ENCODE data around the gene NCF4. TPM values are rescaled to one million over a fixed set of nuclear protein-coding genes. Genes with fewer than 3 reads are reported as not detected.

The NCF4 gene
- total and polyA plus RNA-seq, 7 donors: 1.5 to 4.3 (median 2.6) TPM

- Histone ChIP-seq H3K9me3 (no peaks in the 10 kb centered on the region), H3K27me3 (ENCODE audit: insufficient read depth in 3 of 3, low read length in 2 of 3) (peaks cover 0 to 31% (median 2%) of the 10 kb centered on the region in 3 donors), H3K27ac (no peak overlapping the region), H3K36me3 (ENCODE audit: insufficient read depth in 1 of 2, low read depth in 1 of 2) (no peaks in the 10 kb centered on the region), H3K4me1 (no peaks in the 10 kb centered on the region), H3K4me3 (no peak overlapping the region)
- 75 to 82% (median 79%) methylated on average over 9 of the region's 9 CpGs for WGBS, 3 donors
- ATAC-seq (no peak), DNase-seq (no peak)
- intact Hi-C loops (cut with DNase I): no loop called here
- no peak for TF ChIP-seq CTCF (IDR thresholded peaks at IDR 0.05)
These were observed 13.9 kb downstream of the NCF4 start for GRCh38 chr22:36874736-36875135.

GRCh38 chr22:36875741-36876140, 14.9 kb downstream of the NCF4 start:
- no peak overlapping the region for H3K4me3 ChIP-seq
- TF ChIP-seq CTCF (IDR thresholded peaks at IDR 0.05): no peak
- ATAC-seq (no peak), DNase-seq (no peak)
- no peaks in the 10 kb centered on the region for H3K36me3 ChIP-seq (ENCODE audit: insufficient read depth in 1 of 2, low read depth in 1 of 2)
- H3K9me3 ChIP-seq: no peaks in the 10 kb centered on the region
- no peaks in the 10 kb centered on the region for H3K4me1 ChIP-seq
- peaks cover 0 to 23% (median 2%) of the 10 kb centered on the region in 3 donors for H3K27me3 ChIP-seq (ENCODE audit: insufficient read depth in 3 of 3, low read length in 2 of 3)
- WGBS, 3 donors: 70 to 83% (median 80%) methylated on average over 6 of the region's 6 CpGs
- intact Hi-C loops (cut with DNase I): no loop called here
- no peak overlapping the region for H3K27ac ChIP-seq

GRCh38 chr22:36879775-36880174, 19.0 kb downstream of the NCF4 start:
- Histone ChIP-seq H3K4me3 (no peak overlapping the region), H3K9me3 (no peaks in the 10 kb centered on the region), H3K27me3 (ENCODE audit: insufficient read depth in 3 of 3, low read length in 2 of 3) (peaks cover 0 to 21% (median 0%) of the 10 kb centered on the region in 3 donors), H3K36me3 (ENCODE audit: insufficient read depth in 1 of 2, low read depth in 1 of 2) (no peaks in the 10 kb centered on the region), H3K27ac (no peak overlapping the region), H3K4me1 (no peaks in the 10 kb centered on the region)
- 56 to 74% (median 65%) methylated on average over 7 of the region's 7 CpGs for WGBS, 3 donors
- TF ChIP-seq CTCF (IDR thresholded peaks at IDR 0.05): no peak
- ATAC-seq (no peak), DNase-seq (no peak)
- intact Hi-C loops (cut with DNase I): no loop called here

GRCh38 chr22:36881504-36882245, 20.9 kb downstream of the NCF4 start:
- DNase-seq (no peak), ATAC-seq (no peak)
- intact Hi-C loops (cut with DNase I): no loop called here
- Histone ChIP-seq H3K4me3 (no peak overlapping the region), H3K27me3 (ENCODE audit: insufficient read depth in 3 of 3, low read length in 2 of 3) (peaks cover 0 to 32% (median 0%) of the 10 kb centered on the region in 3 donors), H3K4me1 (no peaks in the 10 kb centered on the region), H3K36me3 (ENCODE audit: insufficient read depth in 1 of 2, low read depth in 1 of 2) (no peaks in the 10 kb centered on the region), H3K9me3 (no peaks in the 10 kb centered on the region), H3K27ac (no peak overlapping the region)
- WGBS, 3 donors: 89 to 100% (median 93%) methylated on average over 1 of the region's 1 CpG
- no peak for TF ChIP-seq CTCF (IDR thresholded peaks at IDR 0.05)
